Measurements from ENCODE around the gene TAS2R20. TPM values are rescaled to one million over a fixed set of nuclear protein-coding genes. Genes with fewer than 3 reads are reported as not detected.

TAS2R20 gene
- total and polyA plus RNA-seq, 8 donors, result 0.35 to 11.6 (median 8.2) TPM; not detected in 4

GRCh38 chr12:10989107-10989506 lies 9.0 kb downstream of the TAS2R20 start:
- WGBS, 5 donors, result 93 to 100% (median 96%) methylated on average over 2 of the region's 2 CpGs

GRCh38 chr12:10986812-10987211 lies 11.3 kb downstream of the TAS2R20 start, which contains the start of gene TAS2R50:
Gene TAS2R50, minus strand, starts transcription at chr12:10986912. Its CDS starts 52 bp downstream, at chr12:10986860.
- Histone ChIP-seq H3K36me3 (no peaks in the 10 kb centered on the region), H3K4me1 (no peaks in the 10 kb centered on the region), H3K4me3 (no peak within 1 kb of the TSS), H3K27ac (no peak within 1 kb of the TSS), H3K27me3 (no peaks in the 10 kb centered on the region), H3K9me3 (peaks cover 0 to 10% (median 0%) of the 10 kb centered on the region in 4 donors)
- 44 to 66% (median 47%) methylated on average over 2 of the region's 2 CpGs for WGBS, 5 donors
- no peak for DNase-seq
- TF ChIP-seq CTCF (IDR thresholded peaks at IDR 0.05) (no peak), POLR2AphosphoS5 (IDR thresholded peaks at IDR 0.05) (no peak), POLR2A (IDR thresholded peaks at IDR 0.05) (no peak), EP300 (IDR thresholded peaks at IDR 0.05) (no peak)
- intact Hi-C loops (cut with DNase I; ENCODE audit: low total_unique reads), result no loop called here

More at GRCh38 chr12:10989107-10989506, 9.0 kb downstream of the TAS2R20 start:
- H3K36me3 ChIP-seq, result peaks cover 0 to 6% (median 2%) of the 10 kb centered on the region in 4 donors
- no peaks in the 10 kb centered on the region for H3K27me3 ChIP-seq
- DNase-seq, result no peak
- no peak for TF ChIP-seq POLR2A (IDR thresholded peaks at IDR 0.05)
- H3K4me1 ChIP-seq, result no peaks in the 10 kb centered on the region
- H3K27ac ChIP-seq, result no peak overlapping the region
- no peak overlapping the region for H3K4me3 ChIP-seq
- H3K9me3 ChIP-seq, result peaks cover 0 to 10% (median 0%) of the 10 kb centered on the region in 4 donors
- intact Hi-C loops (cut with DNase I; ENCODE audit: low total_unique reads), result no loop called here

GRCh38 chr12:10982244-10982643 lies 15.9 kb downstream of the TAS2R20 start:
- TF ChIP-seq POLR2AphosphoS5 (IDR thresholded peaks at IDR 0.05) (no peak), CTCF (IDR thresholded peaks at IDR 0.05) (no peak), EP300 (IDR thresholded peaks at IDR 0.05) (no peak), POLR2A (IDR thresholded peaks at IDR 0.05) (no peak)
- intact Hi-C loops (cut with DNase I; ENCODE audit: low total_unique reads), result no loop called here
- Histone ChIP-seq H3K4me1 (no peaks in the 10 kb centered on the region), H3K36me3 (no peaks in the 10 kb centered on the region), H3K4me3 (no peak overlapping the region), H3K27me3 (no peaks in the 10 kb centered on the region), H3K9me3 (no peaks in the 10 kb centered on the region), H3K27ac (no peak overlapping the region)
- DNase-seq, result peak in 1 of 2 donors; percentile 54
- 79 to 92% (median 86%) methylated on average over 5 of the region's 5 CpGs for WGBS, 5 donors

- no peaks in the 10 kb centered on the region for H3K27me3 ChIP-seq
- no peaks in the 10 kb centered on the region for H3K4me1 ChIP-seq
- intact Hi-C loops (cut with DNase I; ENCODE audit: low total_unique reads), result no loop called here
- 85 to 92% (median 90%) methylated on average over 3 of the region's 3 CpGs for WGBS, 5 donors
- H3K9me3 ChIP-seq, result no peaks in the 10 kb centered on the region
- DNase-seq, result no peak
- no peaks in the 10 kb centered on the region for H3K36me3 ChIP-seq
- no peak overlapping the region for H3K4me3 ChIP-seq
- TF ChIP-seq POLR2A (IDR thresholded peaks at IDR 0.05) (no peak), EP300 (IDR thresholded peaks at IDR 0.05) (no peak), CTCF (IDR thresholded peaks at IDR 0.05) (no peak), POLR2AphosphoS5 (IDR thresholded peaks at IDR 0.05) (no peak)
- H3K27ac ChIP-seq, result no peak overlapping the region
Observed at GRCh38 chr12:10974965-10975364, 23.1 kb downstream of the TAS2R20 start.

GRCh38 chr12:10968765-10969456 lies 29.2 kb downstream of the TAS2R20 start:
- DNase-seq, result peak in 1 of 2 donors; percentile 66
- H3K4me3 ChIP-seq, result no peak overlapping the region
- H3K9me3 ChIP-seq, result no peaks in the 10 kb centered on the region
- H3K27me3 ChIP-seq, result no peaks in the 10 kb centered on the region
- H3K36me3 ChIP-seq, result no peaks in the 10 kb centered on the region
- 52 to 70% (median 62%) methylated on average over 11 to 15 of the region's 15 CpGs for WGBS, 5 donors
- TF ChIP-seq CTCF (IDR thresholded peaks at IDR 0.05) (no peak), POLR2AphosphoS5 (IDR thresholded peaks at IDR 0.05) (no peak), EP300 (IDR thresholded peaks at IDR 0.05) (no peak), POLR2A (IDR thresholded peaks at IDR 0.05) (no peak)
- H3K4me1 ChIP-seq, result peaks cover 0 to 10% (median 2%) of the 10 kb centered on the region in 4 donors
- no peak overlapping the region for H3K27ac ChIP-seq
- intact Hi-C loops (cut with DNase I; ENCODE audit: low total_unique reads), result no loop called here
